Nephron progenitor cell (in vitro differentiated cells): ENCODE data around the gene ECSIT.
"Not testable (repeated sequence)": the region's sequence is repeated elsewhere in the genome, so short reads cannot be mapped to it uniquely, and the experiment has no call there.

ENCODE experiments used
- DNase-seq: peaks from one replicate; pipeline ENCODE4 v3.0.0; 2021
- H3K27ac Mint-ChIP-seq: 2 replicates; pipeline ENCODE4 v1.8.0; 2021; ENCODE audit warnings: mild to moderate bottlenecking, moderate library complexity, mixed read lengths
- H3K27me3 Mint-ChIP-seq: 2 replicates; pipeline ENCODE4 v1.8.0; 2021; ENCODE audit warnings: mild to moderate bottlenecking, low read depth, mixed read lengths; ENCODE audit not compliant: poor library complexity
- H3K36me3 Mint-ChIP-seq: 2 replicates; pipeline ENCODE4 v1.8.0; 2021; ENCODE audit warnings: low read depth, mixed read lengths
- H3K4me1 Mint-ChIP-seq: 2 replicates; pipeline ENCODE4 v1.8.0; 2021; ENCODE audit warnings: mixed read lengths
- H3K4me3 Mint-ChIP-seq: 2 replicates; pipeline ENCODE4 v1.8.0; 2021; ENCODE audit warnings: mild to moderate bottlenecking, moderate library complexity, mixed read lengths
- H3K9me3 Mint-ChIP-seq: 2 replicates; pipeline ENCODE4 v1.8.0; 2021; ENCODE audit warnings: mild to moderate bottlenecking, moderate library complexity, mixed read lengths
- CTCF ChIP-seq: fragments of 200-600 bp; sonication (generic); IDR thresholded peaks from 2 replicates; pipeline ENCODE4 v1.5.0; 2021; ENCODE audit warnings: antibody characterized with exemption

Gene ECSIT

DNA sequence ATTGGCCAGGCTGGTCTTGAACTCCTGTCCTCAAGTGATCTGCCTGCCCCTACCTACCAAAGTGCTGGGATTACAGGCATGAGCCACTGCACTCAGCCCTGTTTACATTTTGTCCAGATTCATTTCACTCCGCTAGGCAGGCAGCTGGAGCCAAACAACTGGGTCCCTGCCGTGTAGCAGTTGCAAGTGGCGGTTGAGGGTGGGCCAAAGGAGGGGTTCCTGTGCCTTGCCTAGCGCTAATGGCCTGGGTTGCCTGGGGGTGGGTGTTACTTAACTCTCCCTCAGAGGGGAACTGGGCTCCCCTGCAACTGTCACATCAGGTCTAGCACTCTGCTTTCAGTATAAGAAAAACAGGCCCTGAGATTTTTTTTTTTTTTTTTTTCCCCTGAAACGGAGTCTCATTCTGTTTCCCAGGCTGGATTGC, 41.1 kb upstream of the ECSIT start:
- H3K4me1 Mint-ChIP-seq, result no peaks in the 10 kb centered on the region
- H3K27ac Mint-ChIP-seq, result peak overlapping the region; percentile 22
- no peaks in the 10 kb centered on the region for H3K27me3 Mint-ChIP-seq
- no peak overlapping the region for H3K4me3 Mint-ChIP-seq
- DNase-seq, result no peak
- no peak for TF ChIP-seq CTCF
- no peaks in the 10 kb centered on the region for H3K9me3 Mint-ChIP-seq
- peaks cover 4% of the 10 kb centered on the region for H3K36me3 Mint-ChIP-seq

DNA sequence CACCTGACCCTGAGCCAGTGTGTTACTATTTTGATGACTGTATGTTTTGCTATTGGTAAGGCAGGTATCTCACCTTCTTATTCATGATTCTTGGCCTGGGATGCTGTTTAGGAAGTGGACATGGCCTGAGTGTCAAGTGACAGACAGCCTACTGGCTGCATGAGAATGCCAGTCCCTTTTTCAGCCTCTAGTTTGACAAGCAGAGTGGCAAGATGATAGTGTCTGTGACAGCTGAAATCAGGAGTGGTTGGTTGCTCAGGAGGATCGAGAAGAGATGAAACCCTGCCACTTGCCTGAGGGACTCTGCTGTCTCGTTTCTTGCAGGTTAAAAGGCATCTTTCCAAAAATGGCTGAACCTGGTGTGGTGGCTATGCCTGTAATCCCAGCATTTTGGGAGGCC, 37.2 kb upstream of the ECSIT start:
- no peak for DNase-seq

GRCh38 chr19:11565649-11565980, 36.7 kb upstream of the ECSIT start:
- H3K4me3 Mint-ChIP-seq, H3K36me3 Mint-ChIP-seq, H3K9me3 Mint-ChIP-seq, H3K4me1 Mint-ChIP-seq, DNase-seq, H3K27ac Mint-ChIP-seq, H3K27me3 Mint-ChIP-seq: not testable (repeated sequence)

More for the DNA sequence above, 37.2 kb upstream of the ECSIT start:
- Mint-ChIP-seq H3K27me3 (peaks cover 3% of the 10 kb centered on the region), H3K36me3 (peaks cover 4% of the 10 kb centered on the region), H3K4me3 (no peak overlapping the region), H3K9me3 (no peaks in the 10 kb centered on the region), H3K4me1 (peaks cover 5% of the 10 kb centered on the region), H3K27ac (peak overlapping the region; percentile 75)
- no peak for TF ChIP-seq CTCF

DNA sequence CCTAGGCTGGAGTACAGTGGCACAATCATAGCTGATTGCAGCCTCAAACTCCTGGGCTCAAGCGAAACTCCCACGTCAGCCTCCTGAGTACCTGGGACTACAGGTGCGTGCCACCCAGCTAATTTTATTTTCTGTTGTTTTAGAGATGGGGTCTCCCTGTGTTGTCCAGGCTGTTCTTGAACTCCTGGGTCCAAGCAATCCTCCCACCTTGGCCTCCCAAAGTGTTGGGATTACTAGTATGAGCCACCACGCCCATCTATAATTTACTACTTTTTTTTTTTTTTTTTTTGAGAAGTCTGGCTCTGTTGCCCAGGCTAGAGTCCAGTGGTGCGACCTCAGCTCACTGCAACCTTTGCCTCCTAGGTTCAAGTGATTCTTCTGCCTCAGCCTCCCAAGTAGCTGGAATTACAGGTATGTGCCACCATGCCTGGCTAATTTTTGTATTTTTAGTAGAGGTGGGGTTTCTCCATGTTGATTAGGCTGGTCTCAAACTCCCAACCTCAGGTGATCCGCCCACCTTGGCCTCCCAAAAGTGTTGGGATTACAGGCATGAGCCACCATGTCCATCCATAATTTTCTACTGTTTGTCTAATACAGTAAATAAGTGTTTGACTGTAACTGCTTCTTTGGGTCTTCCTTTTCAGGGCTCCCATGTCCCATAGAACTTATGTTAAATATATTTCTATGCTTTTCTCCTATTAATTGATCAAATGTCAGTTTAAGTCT, 35.3 kb upstream of the ECSIT start:
- peaks cover 16% of the 10 kb centered on the region for H3K4me1 Mint-ChIP-seq
- H3K27me3 Mint-ChIP-seq, H3K4me3 Mint-ChIP-seq, H3K27ac Mint-ChIP-seq, H3K36me3 Mint-ChIP-seq, H3K9me3 Mint-ChIP-seq, DNase-seq: not testable (repeated sequence)

DNA sequence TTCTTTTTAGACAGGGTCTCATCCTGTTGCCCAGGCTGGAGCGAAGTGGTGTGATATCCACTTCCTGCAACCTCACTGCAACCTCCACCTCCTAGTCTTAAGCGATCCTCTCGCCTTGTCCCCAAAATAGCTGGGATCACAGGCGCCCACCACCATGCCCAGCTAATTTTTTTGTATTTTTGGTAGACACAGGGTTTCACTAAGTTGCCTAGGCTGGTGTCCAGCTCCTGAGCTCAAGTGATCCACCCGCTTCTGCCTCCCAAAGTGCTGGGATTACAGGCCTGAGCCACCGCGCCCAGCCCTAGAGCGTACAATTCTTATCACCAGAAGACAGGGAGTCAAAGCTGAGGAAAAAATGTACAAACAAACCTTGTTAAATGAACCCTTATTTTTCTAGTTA, 34.6 kb upstream of the ECSIT start:
- H3K27ac Mint-ChIP-seq, result no peak overlapping the region
- TF ChIP-seq CTCF, result no peak
- no peak for DNase-seq
- no peak overlapping the region for H3K4me3 Mint-ChIP-seq
- H3K36me3 Mint-ChIP-seq, result peaks cover 4% of the 10 kb centered on the region
- H3K9me3 Mint-ChIP-seq, result no peaks in the 10 kb centered on the region
- peaks cover 22% of the 10 kb centered on the region for H3K4me1 Mint-ChIP-seq
- peaks cover 3% of the 10 kb centered on the region for H3K27me3 Mint-ChIP-seq

GRCh38 chr19:11560404-11561051, 31.6 kb upstream of the ECSIT start:
- peak; percentile 76 for TF ChIP-seq CTCF
- H3K4me3 Mint-ChIP-seq, result peak overlapping the region; percentile 73
- H3K4me1 Mint-ChIP-seq, result peaks cover 39% of the 10 kb centered on the region
- H3K36me3 Mint-ChIP-seq, result peaks cover 6% of the 10 kb centered on the region
- peaks cover 10% of the 10 kb centered on the region for H3K27me3 Mint-ChIP-seq
- H3K9me3 Mint-ChIP-seq, result no peaks in the 10 kb centered on the region
- DNase-seq, result peak; percentile 68
- H3K27ac Mint-ChIP-seq, result no peak overlapping the region
